ENCODE data around the gene POLL. TPM values are rescaled to one million over a fixed set of nuclear protein-coding genes. Genes with fewer than 3 reads are reported as not detected.

Gene POLL
- total RNA-seq, 4 donors from 2014 or later = 21.6 to 28.8 (median 24.4) TPM

DNA sequence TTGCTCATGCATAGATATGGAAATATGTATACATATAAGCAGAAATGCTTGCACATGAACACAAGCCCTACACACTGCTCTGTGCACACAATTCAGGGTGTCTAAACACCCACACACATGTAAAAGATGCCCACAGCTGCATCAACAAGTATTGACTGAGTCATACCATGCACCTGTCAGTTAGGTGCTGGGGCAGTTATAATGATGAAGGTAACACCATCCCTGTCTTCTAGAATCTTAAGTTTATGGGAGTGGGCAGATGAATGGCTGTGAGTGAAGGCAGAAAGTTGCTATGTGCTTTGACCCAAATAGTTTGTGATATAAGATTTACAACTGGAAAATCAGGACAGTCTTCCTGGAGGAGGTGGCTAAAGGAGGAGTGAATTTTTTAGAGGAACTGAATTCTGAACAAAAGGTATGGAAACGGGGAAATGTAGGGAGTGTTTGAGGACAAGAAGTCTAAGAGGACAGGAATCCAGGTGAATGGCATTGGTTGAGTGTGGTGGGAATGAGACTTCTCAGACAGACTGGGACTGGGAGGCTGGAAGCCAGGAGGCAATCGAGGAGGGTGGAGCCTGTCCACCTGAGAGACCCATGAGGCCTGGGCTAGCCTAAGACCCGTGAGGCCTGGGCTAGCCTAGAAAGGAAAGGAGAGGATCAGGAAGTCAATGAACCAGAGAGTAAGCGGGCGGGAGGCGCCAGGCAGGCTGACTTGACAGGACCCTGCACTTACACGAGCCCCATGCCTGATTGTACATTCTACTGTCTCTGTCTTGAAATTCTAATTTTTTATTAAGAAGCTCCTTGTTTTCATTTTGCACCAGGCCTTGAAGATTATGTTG lies 20.7 kb downstream of the POLL start:
- ATAC-seq = no peak
- peaks cover 78% of the 10 kb centered on the region for H3K27me3 ChIP-seq
- no peak overlapping the region for H3K27ac ChIP-seq
- no peaks in the 10 kb centered on the region for H3K36me3 ChIP-seq
- H3K9me3 ChIP-seq = peaks cover 0 to 2% (median 0%) of the 10 kb centered on the region in 3 donors
- no peak for TF ChIP-seq POLR2AphosphoS5 (IDR thresholded peaks at IDR 0.05)
- no peak for TF ChIP-seq EP300 (IDR thresholded peaks at IDR 0.05)
- TF ChIP-seq POLR2A (IDR thresholded peaks at IDR 0.05) = no peak
- TF ChIP-seq, protein P1, sequence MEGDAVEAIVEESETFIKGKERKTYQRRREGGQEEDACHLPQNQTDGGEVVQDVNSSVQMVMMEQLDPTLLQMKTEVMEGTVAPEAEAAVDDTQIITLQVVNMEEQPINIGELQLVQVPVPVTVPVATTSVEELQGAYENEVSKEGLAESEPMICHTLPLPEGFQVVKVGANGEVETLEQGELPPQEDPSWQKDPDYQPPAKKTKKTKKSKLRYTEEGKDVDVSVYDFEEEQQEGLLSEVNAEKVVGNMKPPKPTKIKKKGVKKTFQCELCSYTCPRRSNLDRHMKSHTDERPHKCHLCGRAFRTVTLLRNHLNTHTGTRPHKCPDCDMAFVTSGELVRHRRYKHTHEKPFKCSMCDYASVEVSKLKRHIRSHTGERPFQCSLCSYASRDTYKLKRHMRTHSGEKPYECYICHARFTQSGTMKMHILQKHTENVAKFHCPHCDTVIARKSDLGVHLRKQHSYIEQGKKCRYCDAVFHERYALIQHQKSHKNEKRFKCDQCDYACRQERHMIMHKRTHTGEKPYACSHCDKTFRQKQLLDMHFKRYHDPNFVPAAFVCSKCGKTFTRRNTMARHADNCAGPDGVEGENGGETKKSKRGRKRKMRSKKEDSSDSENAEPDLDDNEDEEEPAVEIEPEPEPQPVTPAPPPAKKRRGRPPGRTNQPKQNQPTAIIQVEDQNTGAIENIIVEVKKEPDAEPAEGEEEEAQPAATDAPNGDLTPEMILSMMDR (IDR thresholded peaks at IDR 0.05) = no peak
- 56 to 69% methylated on average over 7 of the region's 7 CpGs for WGBS, 2 donors (ENCODE audit: low coverage in 1 of 2)
- peaks cover 0 to 30% (median 22%) of the 10 kb centered on the region in 3 donors for H3K4me1 ChIP-seq
- H3K4me3 ChIP-seq = no peak overlapping the region

DNA sequence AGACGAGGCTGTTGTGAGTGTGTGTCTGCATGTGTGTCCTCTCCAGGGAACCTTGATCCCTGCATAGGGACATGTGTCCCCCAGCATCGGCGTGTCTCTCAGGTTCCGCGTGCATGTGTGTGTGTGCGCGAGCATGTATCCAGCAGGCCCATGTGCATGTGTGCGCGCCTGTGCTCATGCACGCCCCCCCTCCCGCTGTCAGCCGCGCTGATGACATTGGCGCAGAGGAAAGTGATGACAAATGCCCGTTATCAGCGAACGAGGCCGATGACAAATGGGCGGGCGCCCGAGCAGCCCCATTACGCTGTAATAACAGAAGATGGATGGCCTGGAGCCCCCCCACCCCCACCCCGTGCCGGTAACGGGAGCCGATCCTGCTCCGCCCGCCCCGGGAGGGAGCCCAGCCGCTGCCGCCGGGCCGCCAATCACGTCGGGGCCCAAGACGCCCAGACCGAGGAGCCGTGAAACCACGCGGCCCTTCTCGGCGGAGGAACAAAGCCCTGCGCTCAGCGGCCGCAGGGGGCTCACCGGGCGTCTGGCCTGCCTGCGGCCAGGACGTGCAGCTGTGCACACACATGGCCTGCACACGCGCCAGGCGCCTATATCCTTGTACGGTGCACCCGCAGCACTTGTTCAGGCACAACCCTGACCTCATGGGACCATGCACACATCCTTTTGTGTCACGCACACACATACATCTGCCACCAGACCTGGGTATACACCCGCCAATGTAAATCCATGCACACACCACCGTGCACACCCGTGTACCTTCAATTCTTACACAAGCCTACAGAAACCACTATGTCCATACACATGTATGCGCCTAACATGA lies 21.5 kb downstream of the POLL start:
- Histone ChIP-seq H3K4me3 (peak overlapping the region in 1 of 2 donors; percentile 34), H3K27ac (no peak overlapping the region), H3K9me3 (no peaks in the 10 kb centered on the region), H3K27me3 (peaks cover 86% of the 10 kb centered on the region), H3K36me3 (no peaks in the 10 kb centered on the region), H3K4me1 (peaks cover 0 to 30% (median 22%) of the 10 kb centered on the region in 3 donors)
- 38 to 67% methylated on average over 2 to 11 of the region's 59 CpGs for WGBS, 2 donors (ENCODE audit: low coverage in 1 of 2)
- TF ChIP-seq, protein P1 (IDR thresholded peaks at IDR 0.05) = no peak
- TF ChIP-seq POLR2AphosphoS5 (IDR thresholded peaks at IDR 0.05) = no peak
- no peak for TF ChIP-seq EP300 (IDR thresholded peaks at IDR 0.05)
- TF ChIP-seq POLR2A (IDR thresholded peaks at IDR 0.05) = no peak
- ATAC-seq = no peak

DNA sequence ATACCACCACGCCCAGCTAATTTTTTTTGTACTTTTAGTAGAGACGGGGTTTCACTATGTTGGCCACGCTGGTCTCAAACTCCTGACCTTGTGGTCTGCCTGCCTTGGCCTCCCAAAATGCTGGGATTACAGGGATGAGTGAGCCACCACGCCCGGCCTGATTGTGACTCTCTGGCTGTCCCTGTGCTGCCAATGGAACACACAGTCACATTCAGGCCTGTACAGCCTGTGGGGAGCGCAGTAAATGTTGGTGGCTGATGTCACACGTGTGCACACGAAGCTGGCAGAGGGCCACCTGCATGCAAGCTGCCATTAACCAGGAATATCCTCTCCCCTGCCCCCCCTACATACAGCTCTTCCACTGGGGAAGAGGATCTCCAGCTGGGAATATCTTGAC lies 22.1 kb downstream of the POLL start:
- Histone ChIP-seq H3K27ac (no peak overlapping the region), H3K27me3 (peaks cover 92% of the 10 kb centered on the region), H3K36me3 (no peaks in the 10 kb centered on the region), H3K9me3 (no peaks in the 10 kb centered on the region), H3K4me3 (no peak overlapping the region), H3K4me1 (peaks cover 0 to 28% (median 22%) of the 10 kb centered on the region in 3 donors)
- ATAC-seq = no peak
- whole genome bisulfite sequencing, 2 donors (ENCODE audit: low coverage in 1 of 2) = 0% methylated on average over 2 of the region's 8 CpGs; no CpG with 5 or more reads in 1 of the 2 donors
- TF ChIP-seq EP300 (IDR thresholded peaks at IDR 0.05) = no peak
- no peak for TF ChIP-seq POLR2A (IDR thresholded peaks at IDR 0.05)
- TF ChIP-seq, protein P1 (IDR thresholded peaks at IDR 0.05) = no peak
- no peak for TF ChIP-seq POLR2AphosphoS5 (IDR thresholded peaks at IDR 0.05)

DNA sequence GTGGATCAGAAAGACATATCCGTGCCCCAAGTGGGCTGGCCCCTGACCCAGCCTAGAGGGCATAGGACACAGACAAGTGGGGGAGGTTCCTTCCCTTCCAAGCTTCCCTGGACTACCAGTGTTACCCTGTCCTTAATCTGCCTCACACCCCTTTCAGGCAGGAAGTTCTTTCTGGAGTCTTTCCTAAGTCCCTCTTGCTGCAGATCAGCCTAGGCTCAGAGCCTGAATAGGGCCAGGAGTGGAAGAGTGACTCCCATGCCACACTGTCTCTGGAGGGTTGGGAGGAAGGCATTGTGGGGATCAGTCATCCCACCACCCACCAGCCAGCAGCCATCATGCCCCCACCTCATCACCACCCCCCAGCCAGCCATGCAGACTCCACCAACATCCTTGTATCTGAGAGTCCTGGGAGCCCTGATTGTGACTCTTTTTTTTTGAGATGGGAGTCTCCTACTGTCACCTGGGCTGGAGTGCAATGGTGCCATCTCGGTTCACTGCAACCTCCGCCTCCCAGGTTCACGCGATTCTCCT lies 22.6 kb downstream of the POLL start:
- Histone ChIP-seq H3K4me1 (peaks cover 0 to 23% (median 18%) of the 10 kb centered on the region in 3 donors), H3K27me3 (peaks cover 97% of the 10 kb centered on the region), H3K27ac (no peak overlapping the region), H3K36me3 (no peaks in the 10 kb centered on the region), H3K4me3 (no peak overlapping the region), H3K9me3 (no peaks in the 10 kb centered on the region)
- WGBS, 2 donors (ENCODE audit: low coverage in 1 of 2) = 17% methylated on average over 1 of the region's 5 CpGs; no CpG with 5 or more reads in 1 of the 2 donors
- ATAC-seq = no peak
- TF ChIP-seq POLR2A (IDR thresholded peaks at IDR 0.05) (no peak), POLR2AphosphoS5 (IDR thresholded peaks at IDR 0.05) (no peak), EP300 (IDR thresholded peaks at IDR 0.05) (no peak)
- TF ChIP-seq, protein P1 (IDR thresholded peaks at IDR 0.05) = no peak
